Measurements from ENCODE around the gene SNTG2. TPM values are rescaled to one million over a fixed set of nuclear protein-coding genes. Genes with fewer than 3 reads are reported as not detected.

Gene SNTG2
- polyA plus RNA-seq, 3 donors: not detected

- WGBS (ENCODE audit: insufficient coverage): 100% methylated on average over 3 of the region's 4 CpGs
Observed at GRCh38 chr2:1265454-1265853, 314.8 kb downstream of the SNTG2 start.

GRCh38 chr2:1266351-1266750, 315.7 kb downstream of the SNTG2 start:
- H3K27me3 ChIP-seq (ENCODE audit: control insufficient read depth in 2 of 2, insufficient read depth in 2 of 2, low read length in 2 of 2): no peaks in the 10 kb centered on the region
- TF ChIP-seq CTCF (IDR thresholded peaks at IDR 0.05): no peak
- H4K20me1 ChIP-seq (ENCODE audit: insufficient read depth, low read length): no peaks in the 10 kb centered on the region
- Mint-ChIP-seq H3K27me3 (ENCODE audit: low read depth in 3 of 3) (peaks cover 0 to 3% (median 0%) of the 10 kb centered on the region in 3 donors), H3K27ac (no peak overlapping the region), H3K4me3 (no peak overlapping the region), H3K4me1 (no peaks in the 10 kb centered on the region), H3K36me3 (no peaks in the 10 kb centered on the region), H3K9me3 (peaks cover 0 to 9% (median 0%) of the 10 kb centered on the region in 7 donors)
- no peaks in the 10 kb centered on the region for H3K4me1 ChIP-seq (ENCODE audit: control insufficient read depth in 1 of 2, insufficient read depth in 2 of 2, low read length in 2 of 2)
- no peak overlapping the region for H3K4me3 ChIP-seq (replicated peaks in 1 of 3; ENCODE audit: low read depth in 2 of 3, low read length in 3 of 3)
- H3K36me3 ChIP-seq (replicated peaks in 1 of 2; ENCODE audit: control insufficient read depth in 1 of 2, insufficient read depth in 2 of 2, low read length in 2 of 2): no peaks in the 10 kb centered on the region
- no peak overlapping the region for H3K4me2 ChIP-seq (replicated peaks; ENCODE audit: extremely low read depth, low read length, poor library complexity, severe bottlenecking)
- H3K9me3 ChIP-seq (replicated peaks in 1 of 2; ENCODE audit: control insufficient read depth in 1 of 2, insufficient read depth in 1 of 2, low read length in 2 of 2): no peaks in the 10 kb centered on the region
- H3K27ac ChIP-seq (ENCODE audit: low read depth in 1 of 2, low read length in 2 of 2): no peak overlapping the region
- H3K79me2 ChIP-seq (ENCODE audit: insufficient read depth, low read length): no peaks in the 10 kb centered on the region
- WGBS (ENCODE audit: insufficient coverage): 96% methylated on average over 8 of the region's 12 CpGs
- no peak overlapping the region for H2AFZ ChIP-seq (ENCODE audit: insufficient read depth, low read depth, low read length, poor library complexity, severe bottlenecking)
- intact Hi-C loops (cut with micrococcal nuclease): no loop called here
- DNase-seq: no peak
- H3K9ac ChIP-seq (ENCODE audit: insufficient read depth, low read length, poor library complexity, severe bottlenecking): no peak overlapping the region

More at GRCh38 chr2:1265454-1265853, 314.8 kb downstream of the SNTG2 start:
- Histone ChIP-seq H2AFZ (ENCODE audit: insufficient read depth, low read depth, low read length, poor library complexity, severe bottlenecking) (no peak overlapping the region), H3K9ac (ENCODE audit: insufficient read depth, low read length, poor library complexity, severe bottlenecking) (no peak overlapping the region), H3K27me3 (ENCODE audit: control insufficient read depth in 2 of 2, insufficient read depth in 2 of 2, low read length in 2 of 2) (no peaks in the 10 kb centered on the region), H3K4me1 (ENCODE audit: control insufficient read depth in 1 of 2, insufficient read depth in 2 of 2, low read length in 2 of 2) (no peaks in the 10 kb centered on the region), H3K4me2 (replicated peaks; ENCODE audit: extremely low read depth, low read length, poor library complexity, severe bottlenecking) (no peak overlapping the region), H3K9me3 (replicated peaks in 1 of 2; ENCODE audit: control insufficient read depth in 1 of 2, insufficient read depth in 1 of 2, low read length in 2 of 2) (no peaks in the 10 kb centered on the region), H4K20me1 (ENCODE audit: insufficient read depth, low read length) (no peaks in the 10 kb centered on the region), H3K79me2 (ENCODE audit: insufficient read depth, low read length) (no peaks in the 10 kb centered on the region), H3K36me3 (replicated peaks in 1 of 2; ENCODE audit: control insufficient read depth in 1 of 2, insufficient read depth in 2 of 2, low read length in 2 of 2) (no peaks in the 10 kb centered on the region), H3K4me3 (replicated peaks in 1 of 3; ENCODE audit: low read depth in 2 of 3, low read length in 3 of 3) (no peak overlapping the region), H3K27ac (ENCODE audit: low read depth in 1 of 2, low read length in 2 of 2) (no peak overlapping the region)
- intact Hi-C loops (cut with micrococcal nuclease): no loop called here
- H3K4me1 Mint-ChIP-seq: no peaks in the 10 kb centered on the region
- no peak for DNase-seq
- peaks cover 0 to 9% (median 0%) of the 10 kb centered on the region in 7 donors for H3K9me3 Mint-ChIP-seq
- TF ChIP-seq CTCF (IDR thresholded peaks at IDR 0.05): no peak
- H3K27me3 Mint-ChIP-seq (ENCODE audit: low read depth in 3 of 3): peaks cover 0 to 3% (median 0%) of the 10 kb centered on the region in 3 donors
- no peaks in the 10 kb centered on the region for H3K36me3 Mint-ChIP-seq
- no peak overlapping the region for H3K27ac Mint-ChIP-seq
- no peak overlapping the region for H3K4me3 Mint-ChIP-seq

Data from CD14-positive monocyte (primary cell).